GM10847 (cell line): ENCODE measurements around the gene EIF5.
A peak's percentile ranks its signal among the peaks of the same experiment; 100 is the strongest.

Experiments used
- POLR2A ChIP-seq: IDR thresholded peaks from 2 replicates; pipeline ENCODE4 v1.6.1; 2011; ENCODE audit not compliant: insufficient read length; ENCODE audit errors: extremely low read depth

The EIF5 gene

DNA sequence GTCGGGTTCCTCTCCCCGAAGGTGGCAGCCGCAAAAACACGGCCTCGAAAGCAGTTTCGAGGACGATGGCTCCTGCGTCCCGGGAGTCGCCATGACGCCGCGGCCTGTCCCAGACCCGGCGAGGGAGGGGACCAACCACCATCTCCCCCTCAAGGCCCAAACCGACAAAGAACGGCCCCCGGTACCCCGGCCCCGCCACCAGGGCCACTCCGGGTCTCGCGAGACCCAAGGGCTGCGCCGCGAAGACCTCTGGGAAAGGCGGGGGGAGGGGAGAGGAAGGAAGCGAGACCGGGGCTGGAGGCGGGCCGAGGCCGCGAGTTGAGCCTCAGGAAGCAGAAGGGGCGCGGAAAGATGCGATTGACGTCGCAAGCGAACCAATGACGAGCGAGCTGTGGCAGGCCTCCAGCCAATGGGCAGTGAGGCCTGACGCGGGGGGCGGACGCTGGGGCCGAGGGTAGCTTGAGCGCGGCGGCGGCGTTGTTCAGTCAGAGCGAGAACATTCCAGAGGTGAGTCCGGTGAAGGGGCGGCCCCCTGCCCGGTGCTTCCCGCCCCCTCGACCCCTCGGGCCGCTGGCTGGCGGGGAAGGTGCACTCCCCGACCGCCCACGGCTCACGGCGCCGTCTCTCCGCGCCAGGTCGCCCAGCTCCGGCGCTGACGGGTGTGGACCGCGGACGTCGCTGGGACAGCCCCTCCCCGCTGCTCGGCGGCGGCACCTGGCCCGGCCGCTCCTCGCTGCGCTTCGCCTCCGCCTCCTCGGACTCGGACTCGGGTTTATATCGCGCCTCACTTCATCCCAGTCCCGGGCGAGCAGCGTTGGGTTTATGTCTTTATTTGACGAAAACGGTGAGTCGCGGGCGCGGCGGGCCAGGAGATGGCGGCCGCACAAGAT lies at the start of gene EIF5:
EIF5 (plus strand) TSS at position 484 of the 890 bp plus-strand sequence. CDS start 1,624 bp downstream, outside the sequence.
- peak; percentile 96 for TF ChIP-seq POLR2A

DNA sequence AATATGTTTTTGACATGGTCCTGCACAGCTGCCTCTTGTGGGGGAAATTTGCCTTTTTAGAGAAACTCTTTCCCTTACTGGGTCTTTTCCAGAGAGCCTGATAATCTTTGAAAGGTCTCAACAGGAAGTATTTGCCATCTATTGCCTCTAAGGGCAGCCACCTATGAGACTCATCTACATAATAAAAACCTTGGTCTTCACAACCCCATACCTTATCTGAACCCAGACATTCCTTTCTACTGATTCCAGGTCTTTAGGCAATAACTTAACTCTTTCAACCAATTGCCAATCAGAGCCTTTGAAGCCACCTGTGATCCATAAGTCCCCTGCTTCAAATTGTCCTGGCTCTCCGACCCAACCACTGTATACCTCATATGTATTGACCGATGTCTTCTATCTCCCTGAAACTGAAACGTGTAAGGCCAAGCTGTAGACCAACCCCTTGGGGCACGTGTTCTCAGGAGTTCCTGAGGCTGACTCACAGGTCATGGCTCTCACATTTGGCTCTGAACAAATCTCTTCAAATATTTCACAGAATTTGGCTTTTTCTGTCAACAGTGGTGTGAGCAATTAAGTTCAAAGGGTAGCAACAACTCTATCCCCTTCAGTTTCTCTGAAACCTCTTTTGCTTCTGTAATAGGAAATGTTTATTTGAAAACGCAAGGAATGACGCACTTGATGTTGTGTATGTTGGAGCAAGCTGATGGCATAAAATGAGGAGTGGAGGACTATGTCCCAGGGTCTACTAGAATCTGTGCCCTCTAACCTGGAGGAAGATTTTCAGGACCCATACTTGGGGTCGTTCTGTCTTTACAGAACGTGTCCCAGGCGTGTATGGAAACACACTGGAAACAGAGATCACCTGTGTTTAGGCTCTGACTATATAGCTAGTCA lies 49.2 kb upstream of the EIF5 start:
- TF ChIP-seq POLR2A, result no peak

DNA sequence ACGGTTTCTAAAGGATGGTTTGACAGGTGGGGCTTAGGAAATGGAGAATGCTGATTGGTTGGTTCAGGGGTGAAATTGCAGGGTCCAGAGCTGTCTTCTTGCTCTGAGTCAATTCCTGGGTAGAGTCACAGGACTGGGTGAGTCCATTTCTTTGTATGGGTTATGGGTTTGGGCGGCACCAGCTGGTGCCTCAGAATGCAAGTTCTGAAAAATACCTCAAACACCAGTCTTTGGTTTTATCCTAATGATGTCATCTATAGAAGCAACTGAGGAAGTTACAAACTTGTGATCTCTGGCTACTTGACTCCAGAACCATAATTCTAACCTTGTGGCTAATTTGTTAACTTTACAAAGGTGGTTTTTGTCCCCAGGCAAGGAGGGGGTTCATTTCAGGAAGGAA lies 47.6 kb upstream of the EIF5 start:
- TF ChIP-seq POLR2A, result no peak

DNA sequence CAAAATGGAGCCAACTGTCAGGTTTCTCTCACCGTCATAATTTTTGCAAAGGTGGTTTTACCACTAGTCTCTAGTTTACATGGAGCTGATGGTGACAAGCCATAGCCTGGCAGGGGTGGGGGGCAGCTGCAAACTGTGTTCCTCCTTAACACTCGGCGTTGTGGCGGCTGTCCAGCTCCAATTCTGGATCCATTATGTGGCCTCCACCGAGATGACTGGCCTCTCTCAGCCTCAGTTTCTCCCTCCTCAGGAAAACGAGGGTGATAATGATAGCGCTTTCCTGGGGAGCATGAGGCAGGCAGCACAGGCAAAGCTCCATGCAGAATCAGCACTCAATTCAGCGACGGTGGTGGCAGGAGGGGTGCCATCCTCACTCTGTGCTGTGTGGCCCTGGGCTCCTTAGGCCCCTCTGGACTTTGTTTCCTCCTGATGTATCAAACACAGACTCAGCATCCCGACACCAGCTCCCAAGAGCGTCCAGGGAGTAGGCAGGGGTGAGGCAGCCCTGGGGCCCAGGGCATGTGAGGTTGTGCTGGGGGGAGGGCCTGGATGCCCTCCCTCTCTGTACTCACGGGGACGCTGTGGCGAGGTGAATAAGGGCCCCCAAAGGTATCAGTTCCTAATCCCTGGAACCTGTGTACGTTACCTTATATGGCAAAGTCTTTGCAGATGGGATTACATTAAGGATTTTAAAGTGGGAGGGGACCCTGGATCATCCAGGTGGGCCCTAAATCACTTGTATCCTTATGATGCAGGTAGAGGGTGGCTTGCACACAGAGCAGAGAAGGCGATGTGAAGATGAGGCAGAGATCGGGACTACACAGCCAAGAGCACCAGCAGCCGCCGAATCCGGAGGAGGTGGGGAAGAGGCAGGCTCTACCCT lies 46.8 kb upstream of the EIF5 start:
- no peak for TF ChIP-seq POLR2A

DNA sequence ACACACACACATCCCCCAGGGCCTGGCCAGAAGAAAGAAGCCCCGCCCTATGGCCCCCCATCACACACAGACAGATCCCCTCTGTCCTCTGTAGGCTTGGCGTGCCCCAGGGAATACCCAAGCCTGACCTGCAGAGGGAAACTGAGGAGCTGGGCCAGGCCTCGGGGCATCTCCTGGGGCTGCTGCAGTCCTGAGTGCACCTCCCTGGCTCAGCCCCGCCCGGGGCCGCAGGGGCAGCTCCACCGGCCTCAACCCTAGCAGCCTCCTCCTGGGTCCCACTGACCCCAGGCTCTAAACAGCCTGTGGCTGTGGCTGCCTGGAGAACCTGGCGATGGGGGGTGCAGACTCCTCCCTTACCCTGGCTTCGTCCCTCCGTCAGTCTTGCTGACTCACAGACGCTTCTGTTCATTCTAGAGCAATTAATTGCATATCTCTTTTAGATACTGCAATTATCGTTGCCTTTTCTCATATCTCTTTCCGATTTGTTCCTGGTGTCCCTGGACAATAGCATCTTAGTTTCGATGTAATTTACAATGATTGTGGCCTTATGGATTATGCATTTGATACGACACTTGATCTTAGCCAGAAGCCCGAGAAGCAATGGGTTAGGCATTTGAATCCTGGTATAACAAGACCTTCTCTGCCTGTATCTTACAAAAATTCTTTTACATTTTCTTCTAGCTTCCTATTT lies 45.8 kb upstream of the EIF5 start:
- no peak for TF ChIP-seq POLR2A

DNA sequence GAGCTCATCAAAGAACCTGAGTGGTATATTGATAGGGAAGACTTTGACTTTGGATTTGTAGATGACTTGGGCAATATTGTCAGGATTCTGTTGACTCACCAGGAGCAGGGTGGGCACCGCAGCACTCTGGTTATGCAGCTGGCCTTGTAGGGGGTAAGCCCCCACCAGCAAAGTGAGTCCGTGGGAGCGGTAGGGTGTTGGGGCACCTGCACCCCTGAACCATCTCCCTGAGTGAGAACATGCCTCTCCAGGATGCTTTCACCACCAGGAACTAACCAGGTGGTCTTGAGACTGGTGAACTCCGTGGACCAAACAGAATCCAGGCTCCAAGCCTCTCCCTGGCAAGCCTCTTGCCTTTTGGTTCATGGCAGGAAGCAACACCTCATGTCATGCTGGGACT lies 44.0 kb upstream of the EIF5 start:
- no peak for TF ChIP-seq POLR2A

DNA sequence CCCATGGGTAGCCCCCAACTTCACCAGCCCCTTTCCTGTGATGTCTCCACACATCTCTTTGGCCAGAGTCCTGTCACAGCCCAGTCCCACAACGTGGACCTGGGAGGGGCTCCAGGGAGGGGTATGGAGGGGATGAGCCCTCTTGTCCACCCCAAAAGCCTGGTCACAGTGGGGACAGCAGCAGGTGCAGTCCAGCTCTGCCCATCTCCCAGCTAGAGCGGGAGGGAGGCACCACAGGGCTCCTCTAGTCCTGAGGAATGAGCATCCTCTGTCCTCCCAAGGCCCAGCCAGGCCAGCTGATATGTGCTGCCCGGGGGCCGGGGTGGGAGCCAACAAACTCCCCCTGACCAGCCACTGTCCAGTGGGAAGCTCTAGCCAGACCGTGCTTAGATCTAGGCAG lies 43.5 kb upstream of the EIF5 start:
- no peak for TF ChIP-seq POLR2A

DNA sequence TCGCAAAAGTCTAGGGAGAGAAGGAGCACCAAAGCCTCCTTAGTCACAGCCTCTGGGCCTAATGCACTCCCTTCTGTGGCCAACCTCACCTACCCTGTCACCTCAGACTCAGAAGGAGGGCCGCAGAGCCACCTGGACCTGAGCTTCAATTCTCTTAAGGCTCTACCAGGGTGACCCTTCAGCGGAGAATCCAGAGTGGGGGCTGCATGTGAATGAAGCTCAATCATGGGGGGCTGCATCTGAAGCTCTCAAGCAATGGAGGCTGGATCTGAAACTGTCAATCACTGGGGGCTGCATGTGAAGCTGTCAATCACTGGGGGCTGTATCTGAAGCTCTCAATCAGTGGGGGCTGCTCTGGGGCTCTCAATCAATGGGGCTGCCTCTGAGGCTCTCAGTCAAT lies 43.1 kb upstream of the EIF5 start:
- TF ChIP-seq POLR2A, result no peak

DNA sequence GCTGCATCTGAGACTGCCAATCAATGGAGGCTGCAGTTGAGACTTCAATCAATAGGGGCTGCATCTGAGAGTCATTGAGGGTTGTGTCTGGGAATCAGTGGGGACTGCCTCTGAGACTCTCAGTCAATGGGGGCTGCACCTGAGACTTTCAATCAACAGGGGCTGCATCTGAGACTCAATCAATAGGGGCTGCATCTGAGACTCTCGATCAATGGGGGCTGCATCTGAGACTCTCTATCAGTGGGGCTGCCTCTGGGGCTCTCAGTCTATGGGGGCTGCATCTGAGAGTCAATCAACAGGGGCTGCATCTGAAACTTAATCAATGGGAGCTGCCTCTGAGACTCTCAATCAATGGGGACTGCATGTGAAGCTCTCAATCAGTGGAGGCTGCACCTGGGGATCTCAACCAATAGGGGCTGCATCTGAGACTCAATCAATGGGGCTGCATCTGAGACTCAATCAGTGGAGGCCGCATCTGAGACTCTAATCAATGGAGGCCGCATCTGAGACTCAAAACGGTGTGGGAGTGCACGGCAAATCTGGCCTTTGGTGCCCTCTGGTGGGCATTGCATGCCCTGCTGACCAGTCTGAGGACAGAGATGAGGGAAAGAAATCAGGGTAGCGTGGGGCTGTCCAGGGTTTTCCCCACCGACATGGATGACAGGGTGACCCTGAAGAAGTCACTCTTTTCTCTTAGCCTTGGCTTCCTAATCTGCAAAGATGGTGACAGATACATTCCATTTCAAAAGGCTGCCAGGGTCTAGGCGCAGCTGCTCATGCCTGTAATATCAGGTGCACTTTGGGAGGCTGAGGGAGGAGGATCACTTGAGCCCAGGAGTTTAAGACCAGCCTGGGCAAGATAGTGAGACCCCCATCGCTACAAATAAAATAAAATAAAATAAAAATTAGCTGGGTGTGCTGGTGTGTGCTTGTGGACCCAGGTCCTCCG lies 41.3 kb upstream of the EIF5 start:
- no peak for TF ChIP-seq POLR2A

DNA sequence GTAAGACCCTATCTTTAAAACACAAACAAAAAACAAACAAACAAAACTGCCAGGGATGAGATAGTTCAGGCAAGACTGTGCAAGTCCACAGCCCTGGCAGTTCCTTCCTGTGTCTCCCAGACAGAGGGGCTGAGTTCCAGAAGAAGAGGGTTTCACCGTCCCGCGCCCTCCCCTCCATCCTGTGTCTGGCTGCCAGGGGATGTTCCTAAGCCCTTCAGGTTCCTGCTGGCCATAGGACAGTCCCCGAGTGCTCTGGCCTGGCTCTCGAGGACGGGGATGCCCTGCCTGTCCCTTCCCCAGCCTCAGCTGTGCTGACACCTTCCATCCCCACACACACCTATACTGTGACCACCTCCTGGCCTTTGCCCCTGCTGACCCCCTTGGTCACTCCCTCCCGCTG lies 40.6 kb upstream of the EIF5 start:
- no peak for TF ChIP-seq POLR2A

DNA sequence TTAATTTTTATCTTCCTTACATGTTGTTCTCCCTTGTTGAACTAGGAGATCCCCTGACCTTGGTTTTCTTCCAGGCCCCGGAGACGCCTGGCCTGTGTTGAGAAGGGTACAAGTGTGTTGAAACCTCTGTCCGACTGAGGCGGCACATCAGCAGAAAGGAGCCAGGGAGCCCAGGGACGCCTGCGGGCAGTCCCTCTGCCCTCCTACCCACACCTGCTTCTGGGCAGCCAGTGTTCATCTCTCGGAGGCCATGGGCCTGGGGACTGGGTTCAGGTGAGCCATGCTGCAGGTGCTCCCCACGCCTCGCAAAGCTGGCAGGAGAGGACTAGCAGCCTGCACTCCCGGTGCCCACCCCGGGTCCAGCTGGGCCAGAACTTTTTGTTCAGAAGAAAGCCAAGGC lies 39.9 kb upstream of the EIF5 start:
- no peak for TF ChIP-seq POLR2A

DNA sequence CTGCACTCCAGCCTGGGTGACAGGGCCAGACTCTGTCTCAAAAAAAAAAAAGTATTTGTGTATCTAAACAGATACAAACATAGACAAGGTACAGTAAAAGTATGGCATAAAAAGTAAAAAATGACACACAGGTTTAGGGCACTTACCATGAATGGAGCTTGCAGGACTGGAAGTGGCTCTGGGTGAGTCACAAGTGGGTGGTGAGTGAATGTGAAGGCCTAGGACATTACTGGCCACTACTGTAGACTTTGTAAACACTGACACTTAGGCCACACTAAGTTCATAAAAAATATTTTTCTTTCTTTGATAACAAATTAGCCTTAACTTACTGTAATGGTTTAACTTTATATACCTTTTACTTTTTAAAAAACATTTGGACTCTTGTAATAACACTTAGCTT lies 38.0 kb upstream of the EIF5 start:
- TF ChIP-seq POLR2A, result no peak

DNA sequence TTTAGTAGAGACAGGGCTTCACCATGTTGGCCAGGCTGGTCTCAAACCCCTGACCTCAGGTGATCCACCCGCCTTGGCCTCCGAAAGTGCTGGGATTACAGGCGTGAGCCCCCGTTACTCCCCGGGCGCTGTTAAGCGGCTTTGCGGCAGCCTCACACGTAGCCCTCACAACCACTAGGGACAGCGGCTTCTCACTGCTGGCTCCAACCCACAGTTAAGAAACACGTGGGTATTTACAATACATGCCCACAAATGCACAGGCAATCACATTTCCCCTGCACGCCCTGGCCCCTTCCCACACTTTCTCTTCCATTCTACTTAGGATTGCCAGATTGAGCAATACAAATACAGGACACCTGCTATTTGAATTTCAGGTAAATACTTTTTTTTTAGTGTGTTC lies 37.0 kb upstream of the EIF5 start:
- TF ChIP-seq POLR2A, result no peak
